ENCODE measurements around the gene TRDN.

DNA sequence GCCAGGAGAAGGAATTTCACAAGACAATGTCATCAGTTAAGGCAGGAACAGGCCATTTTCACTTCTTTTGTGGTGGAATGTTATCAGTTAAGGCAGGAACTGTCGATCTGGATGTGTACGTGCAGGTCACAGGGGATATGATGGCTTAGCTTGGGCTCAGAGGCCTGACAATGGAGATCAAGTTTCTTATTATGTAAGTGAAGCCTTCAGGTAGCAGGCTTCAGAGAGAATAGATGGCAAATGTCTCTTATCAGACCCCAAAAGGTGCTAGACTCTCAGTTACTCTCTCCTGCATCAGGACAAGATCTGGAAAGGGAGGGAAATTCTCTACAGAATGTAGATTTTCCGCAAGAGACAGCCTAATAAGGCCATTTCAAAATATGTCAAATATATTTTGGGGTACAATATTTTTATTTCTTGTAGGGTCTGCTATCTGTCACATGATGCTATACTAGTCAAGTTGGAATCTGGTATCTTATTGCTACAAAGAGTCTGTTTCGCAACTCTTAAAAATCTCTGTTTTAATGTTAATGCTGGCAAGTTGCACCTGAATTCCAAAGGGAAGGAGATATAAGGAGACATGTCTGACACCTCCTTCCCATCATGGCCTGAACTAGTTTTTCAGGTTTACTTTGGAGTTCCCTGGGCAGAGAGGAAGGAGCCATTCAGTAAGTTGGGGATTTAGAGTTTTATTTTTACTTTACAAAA lies 48.8 kb downstream of the TRDN start:
- TF ChIP-seq, protein P1, sequence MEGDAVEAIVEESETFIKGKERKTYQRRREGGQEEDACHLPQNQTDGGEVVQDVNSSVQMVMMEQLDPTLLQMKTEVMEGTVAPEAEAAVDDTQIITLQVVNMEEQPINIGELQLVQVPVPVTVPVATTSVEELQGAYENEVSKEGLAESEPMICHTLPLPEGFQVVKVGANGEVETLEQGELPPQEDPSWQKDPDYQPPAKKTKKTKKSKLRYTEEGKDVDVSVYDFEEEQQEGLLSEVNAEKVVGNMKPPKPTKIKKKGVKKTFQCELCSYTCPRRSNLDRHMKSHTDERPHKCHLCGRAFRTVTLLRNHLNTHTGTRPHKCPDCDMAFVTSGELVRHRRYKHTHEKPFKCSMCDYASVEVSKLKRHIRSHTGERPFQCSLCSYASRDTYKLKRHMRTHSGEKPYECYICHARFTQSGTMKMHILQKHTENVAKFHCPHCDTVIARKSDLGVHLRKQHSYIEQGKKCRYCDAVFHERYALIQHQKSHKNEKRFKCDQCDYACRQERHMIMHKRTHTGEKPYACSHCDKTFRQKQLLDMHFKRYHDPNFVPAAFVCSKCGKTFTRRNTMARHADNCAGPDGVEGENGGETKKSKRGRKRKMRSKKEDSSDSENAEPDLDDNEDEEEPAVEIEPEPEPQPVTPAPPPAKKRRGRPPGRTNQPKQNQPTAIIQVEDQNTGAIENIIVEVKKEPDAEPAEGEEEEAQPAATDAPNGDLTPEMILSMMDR (conservative IDR thresholded peaks at IDR 0.05 in 1 of 2, IDR thresholded peaks at IDR 0.05 in 1 of 2; ENCODE audit: extremely low read depth in 1 of 2, insufficient read depth in 1 of 2, low read depth in 1 of 2, low read length in 2 of 2): no peak
- no peak for TF ChIP-seq EZH2 (IDR thresholded peaks at IDR 0.05; ENCODE audit: borderline replicate concordance, low read length)

Measured in mammary epithelial cell (primary cell).